22Rv1 (cell line): Measurements from ENCODE around the gene TCHP.

Experiments used
- H3K27ac ChIP-seq: fragments of 450-650 bp; 2 replicates; pipeline ENCODE4 v1.5.1; 2017
- ZFX ChIP-seq: fragments of 450-650 bp; IDR thresholded peaks from 2 replicates; pipeline ENCODE4 v1.6.1; 2017; ENCODE audit warnings: antibody characterized with exemption, borderline replicate concordance
- TF ChIP-seq, protein P1 (sequence below): fragments of 450-650 bp; IDR thresholded peaks from 2 replicates; pipeline ENCODE4 v1.5.1; 2017; ENCODE audit warnings: mild to moderate bottlenecking

The TCHP gene

DNA sequence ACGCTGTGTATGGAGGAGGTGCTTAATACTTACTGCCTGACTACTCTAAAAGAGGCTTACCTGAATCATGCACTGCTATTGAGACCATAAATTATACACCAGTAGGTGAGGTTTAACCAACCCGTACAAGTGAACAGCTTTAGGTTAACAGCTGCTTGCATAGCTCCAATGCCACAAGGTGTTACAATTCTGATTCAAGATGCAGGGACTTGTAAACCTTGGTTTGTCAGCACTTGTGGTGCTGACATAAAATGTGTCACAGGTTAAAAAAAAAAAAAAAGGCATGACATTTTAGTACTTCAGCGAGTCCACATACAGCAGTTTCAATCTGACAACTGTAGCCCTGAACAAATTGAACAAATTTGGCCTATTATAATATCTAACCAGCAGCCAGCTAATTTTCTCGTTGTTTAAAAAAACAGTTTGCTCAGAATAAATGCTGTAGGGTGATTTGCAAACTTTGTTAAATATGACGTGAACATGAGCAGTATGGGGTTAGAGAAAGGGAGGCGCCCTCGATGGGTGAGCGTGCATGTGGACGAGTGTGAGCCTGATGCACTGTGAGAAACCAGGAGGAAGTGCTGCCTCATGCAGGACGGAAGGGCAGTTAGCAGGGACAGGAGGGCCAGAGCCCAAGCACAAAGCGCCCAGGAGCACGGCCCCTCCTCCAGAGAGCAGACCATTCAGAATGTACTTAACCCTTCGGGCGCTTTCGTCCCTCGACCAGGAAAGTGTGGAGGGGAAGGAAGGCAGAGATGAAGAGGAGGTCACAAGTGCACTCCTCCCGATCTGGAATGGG is 44.7 kb downstream of the TCHP start:
- no peak for TF ChIP-seq ZFX
- TF ChIP-seq, protein P1, sequence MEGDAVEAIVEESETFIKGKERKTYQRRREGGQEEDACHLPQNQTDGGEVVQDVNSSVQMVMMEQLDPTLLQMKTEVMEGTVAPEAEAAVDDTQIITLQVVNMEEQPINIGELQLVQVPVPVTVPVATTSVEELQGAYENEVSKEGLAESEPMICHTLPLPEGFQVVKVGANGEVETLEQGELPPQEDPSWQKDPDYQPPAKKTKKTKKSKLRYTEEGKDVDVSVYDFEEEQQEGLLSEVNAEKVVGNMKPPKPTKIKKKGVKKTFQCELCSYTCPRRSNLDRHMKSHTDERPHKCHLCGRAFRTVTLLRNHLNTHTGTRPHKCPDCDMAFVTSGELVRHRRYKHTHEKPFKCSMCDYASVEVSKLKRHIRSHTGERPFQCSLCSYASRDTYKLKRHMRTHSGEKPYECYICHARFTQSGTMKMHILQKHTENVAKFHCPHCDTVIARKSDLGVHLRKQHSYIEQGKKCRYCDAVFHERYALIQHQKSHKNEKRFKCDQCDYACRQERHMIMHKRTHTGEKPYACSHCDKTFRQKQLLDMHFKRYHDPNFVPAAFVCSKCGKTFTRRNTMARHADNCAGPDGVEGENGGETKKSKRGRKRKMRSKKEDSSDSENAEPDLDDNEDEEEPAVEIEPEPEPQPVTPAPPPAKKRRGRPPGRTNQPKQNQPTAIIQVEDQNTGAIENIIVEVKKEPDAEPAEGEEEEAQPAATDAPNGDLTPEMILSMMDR = no peak
- H3K27ac ChIP-seq = no peak overlapping the region

GRCh38 chr12:109946505-109946904 is 46.4 kb downstream of the TCHP start:
- no peak overlapping the region for H3K27ac ChIP-seq
- TF ChIP-seq ZFX = no peak
- TF ChIP-seq, protein P1 = no peak

GRCh38 chr12:109946913-109947312 is 46.8 kb downstream of the TCHP start:
- no peak for TF ChIP-seq ZFX
- TF ChIP-seq, protein P1 = no peak
- H3K27ac ChIP-seq = no peak overlapping the region

- TF ChIP-seq, protein P1 = no peak
- TF ChIP-seq ZFX = no peak
- no peak overlapping the region for H3K27ac ChIP-seq
Observed at GRCh38 chr12:109947521-109947920, 47.4 kb downstream of the TCHP start.

DNA sequence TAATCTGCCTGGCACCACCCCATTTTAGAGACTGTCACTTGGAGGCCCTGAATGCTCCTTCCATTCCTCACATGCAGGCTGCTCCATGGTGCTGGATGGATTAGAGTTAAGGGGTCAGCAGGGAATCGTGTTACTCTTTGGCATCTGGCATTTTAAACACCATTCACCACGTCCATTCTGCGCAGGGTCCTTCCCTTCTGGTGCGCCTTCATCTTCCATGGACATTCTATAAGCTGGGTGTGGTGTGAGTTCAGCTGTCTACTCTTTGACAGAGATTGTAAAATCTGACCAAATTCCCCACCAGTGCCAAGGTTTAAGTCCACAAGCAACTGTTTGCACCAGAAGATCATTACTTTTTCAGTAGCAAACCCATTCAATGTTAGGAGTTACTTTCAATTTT is 48.3 kb downstream of the TCHP start:
- TF ChIP-seq, protein P1 = no peak
- TF ChIP-seq ZFX = no peak
- no peak overlapping the region for H3K27ac ChIP-seq

- no peak overlapping the region for H3K27ac ChIP-seq
- TF ChIP-seq ZFX = no peak
- TF ChIP-seq, protein P1 = no peak
Observed at GRCh38 chr12:109949089-109949488, 49.0 kb downstream of the TCHP start.

DNA sequence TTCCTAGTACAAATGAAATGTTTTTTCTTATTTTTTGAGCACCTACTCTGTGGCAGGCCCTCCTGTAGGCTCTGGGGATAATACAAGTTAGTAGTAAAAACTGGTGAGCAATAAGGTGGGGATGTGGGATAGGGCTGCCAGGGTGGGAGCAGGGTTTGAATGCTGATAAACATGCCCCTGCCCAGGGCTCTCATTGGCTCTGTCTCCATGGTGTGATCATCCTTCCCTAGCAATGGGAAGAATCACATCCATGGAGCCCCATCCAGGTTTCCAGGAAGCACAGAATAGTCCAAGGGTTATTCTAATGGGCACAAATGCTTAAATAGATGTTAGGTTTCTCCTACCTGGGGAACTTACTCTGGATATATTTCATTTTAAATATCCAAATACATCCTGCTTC is 50.6 kb downstream of the TCHP start:
- no peak overlapping the region for H3K27ac ChIP-seq
- no peak for TF ChIP-seq ZFX
- TF ChIP-seq, protein P1 = no peak
